Muscle of back (tissue), 11 donors: ENCODE results near the gene LRRC34. TPM values are rescaled to one million over a fixed set of nuclear protein-coding genes. Genes with fewer than 3 reads are reported as not detected.
A peak's percentile ranks its signal among the peaks of the same experiment; 100 is the strongest.

Experiments used
- DNase-seq, 3 donors: peaks; one replicate each; pipeline versions ENCODE4 v3.0.0 to v3.0.0-alpha.2; 2013
- polyA plus RNA-seq, 10 donors: library from polyadenylated mRNA; unstranded; fragments of 120-200 nt; gene quantifications; one replicate each; pipeline ENCODE4 v1.2.1, GENCODE V29; 2013; ENCODE audit not compliant: insufficient read length in 10 of 10

The LRRC34 gene
- polyA plus RNA-seq, 10 donors, result 3.2 to 10.6 (median 4.3) TPM

DNA sequence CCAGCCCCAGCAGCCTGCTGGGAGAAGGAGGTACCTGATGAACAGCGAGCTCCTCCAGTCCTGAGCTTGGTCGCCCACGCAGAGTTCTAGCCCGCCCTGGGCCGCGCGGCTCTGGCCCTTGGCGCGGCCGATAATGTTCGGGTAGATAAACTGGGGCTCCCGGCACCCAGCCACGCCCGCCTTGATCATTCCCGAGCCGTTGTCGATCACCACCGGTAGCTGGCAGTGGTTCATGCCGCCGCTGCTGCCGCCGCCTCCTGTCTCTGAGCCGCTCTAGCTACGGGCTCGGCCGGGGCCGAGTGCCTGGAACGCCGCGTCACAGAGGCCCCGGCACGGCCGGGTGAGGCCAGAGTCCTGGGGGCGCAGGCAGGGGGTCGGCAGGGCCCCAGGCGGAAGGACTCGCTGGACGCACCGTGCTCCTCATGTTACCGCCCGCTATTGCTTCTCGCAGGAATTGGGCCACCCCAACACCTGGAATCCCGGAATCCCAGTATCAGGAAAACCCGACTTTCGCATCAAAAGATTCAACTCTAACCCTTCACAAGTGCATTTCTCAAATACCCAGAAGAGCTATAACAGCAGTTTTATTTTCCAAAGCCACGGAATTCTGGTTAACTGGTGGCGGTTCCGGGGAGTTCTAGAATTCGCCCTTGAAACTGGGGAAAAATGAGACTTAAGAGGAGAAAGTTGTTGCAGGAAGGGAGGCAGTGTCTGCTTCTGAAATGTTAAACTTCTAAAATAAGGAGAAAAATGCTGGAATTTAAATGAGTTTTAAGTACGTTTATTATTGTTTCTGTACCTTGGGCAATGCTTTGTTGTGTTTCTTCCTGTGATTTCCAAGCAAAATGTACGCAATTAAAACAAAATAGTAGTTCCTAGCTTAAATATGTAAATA, 43.2 kb downstream of the LRRC34 start, which contains the start of gene ACTRT3:
Gene ACTRT3, minus strand, starts transcription at position 275 of the 895 bp plus-strand sequence. Its CDS starts 41 bp downstream, at position 234.
- peak; percentile 54 to 90 (median 75) for DNase-seq

DNA sequence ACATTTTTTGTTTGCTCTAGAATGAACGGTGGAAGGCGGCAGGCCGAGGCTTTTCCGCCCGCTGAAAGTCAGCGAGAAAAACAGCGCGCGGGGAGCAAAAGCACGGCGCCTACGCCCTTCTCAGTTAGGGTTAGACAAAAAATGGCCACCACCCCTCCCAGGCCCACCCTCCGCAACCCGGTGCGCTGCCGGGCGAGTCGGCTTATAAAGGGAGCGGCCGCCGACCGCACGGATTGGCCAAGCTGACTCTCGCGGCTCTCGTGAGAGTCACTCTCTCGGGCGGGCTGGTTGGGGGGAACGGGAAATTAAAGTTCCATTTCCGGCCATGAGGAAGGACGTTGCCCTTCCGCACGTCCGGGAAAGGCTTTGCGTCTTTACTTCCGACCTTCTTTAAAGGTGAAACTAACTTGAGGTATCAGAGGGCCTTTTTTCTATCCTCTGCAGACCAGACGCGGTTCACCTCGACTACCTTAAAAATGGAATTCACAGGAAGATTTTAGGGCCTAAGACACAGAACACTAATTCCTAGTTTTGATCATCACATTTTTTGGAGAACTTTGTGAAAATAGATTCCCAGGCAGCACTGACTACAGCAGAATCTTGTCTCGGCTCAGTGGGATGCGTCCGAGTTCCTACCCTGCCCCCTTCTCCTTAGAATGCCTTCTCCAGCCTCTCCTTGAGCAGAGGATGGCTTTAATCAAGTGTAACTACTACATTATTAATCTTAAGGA, 47.7 kb downstream of the LRRC34 start, which contains the start of gene TERC:
Gene TERC, minus strand, starts transcription at position 179 of the 731 bp plus-strand sequence.
- DNase-seq, result peak; percentile 93 to 97 (median 96)

DNA sequence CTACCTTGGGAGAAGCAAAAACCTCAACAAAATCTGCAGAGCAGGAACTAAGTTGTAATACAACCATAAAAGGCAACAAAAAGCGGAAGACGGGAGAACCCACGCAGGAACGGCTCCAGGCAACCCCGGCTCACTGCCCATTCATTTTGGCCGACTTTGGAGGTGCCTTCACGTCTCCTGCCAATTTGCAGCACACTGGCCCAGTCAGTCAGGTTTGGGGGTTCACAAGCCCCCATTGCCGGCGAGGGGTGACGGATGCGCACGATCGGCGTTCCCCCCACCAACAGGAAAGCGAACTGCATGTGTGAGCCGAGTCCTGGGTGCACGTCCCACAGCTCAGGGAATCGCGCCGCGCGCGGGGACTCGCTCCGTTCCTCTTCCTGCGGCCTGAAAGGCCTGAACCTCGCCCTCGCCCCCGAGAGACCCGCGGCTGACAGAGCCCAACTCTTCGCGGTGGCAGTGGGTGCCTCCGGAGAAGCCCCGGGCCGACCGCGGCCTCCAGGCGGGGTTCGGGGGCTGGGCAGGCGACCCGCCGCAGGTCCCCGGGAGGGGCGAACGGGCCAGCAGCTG, 48.3 kb downstream of the LRRC34 start:
- DNase-seq, result peak; percentile 33 to 90 (median 74)

DNA sequence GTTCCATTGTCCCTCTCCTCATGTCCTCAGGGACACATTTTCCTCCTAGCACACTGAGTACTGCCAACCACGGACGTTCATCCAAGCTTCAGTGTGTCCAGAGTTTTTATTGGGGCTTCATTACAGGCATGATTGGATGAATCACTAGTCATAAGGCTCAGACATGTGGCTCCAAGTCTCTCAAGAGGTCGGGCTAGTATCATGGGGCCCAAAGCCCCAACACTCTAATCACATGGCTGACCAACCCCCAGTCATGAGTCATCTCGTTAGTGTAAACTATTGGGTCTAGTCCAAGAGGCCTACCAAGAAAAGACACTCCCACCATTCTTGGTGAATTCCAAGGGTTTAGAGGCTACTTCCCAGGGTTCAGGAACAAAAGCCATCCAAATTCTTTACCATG, 52.2 kb downstream of the LRRC34 start:
- no peak for DNase-seq

DNA sequence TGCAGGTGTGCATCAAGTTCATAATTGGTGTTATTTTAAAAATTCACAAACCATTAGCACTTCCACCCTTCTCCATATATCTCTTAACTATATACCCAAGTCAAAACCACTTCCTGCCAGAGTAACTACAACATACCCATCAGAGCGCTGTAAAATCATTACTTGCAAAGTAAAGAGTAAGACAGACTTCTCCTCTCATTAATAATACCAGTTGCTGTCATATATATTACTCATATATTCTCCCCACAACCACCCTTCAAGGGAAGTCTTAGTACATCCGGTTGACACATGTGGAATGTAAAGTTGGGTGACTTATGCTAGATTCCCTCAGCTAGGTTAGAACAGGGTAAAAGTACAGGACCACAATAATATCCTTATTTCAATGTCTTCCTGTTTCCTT, 53.4 kb downstream of the LRRC34 start:
- no peak for DNase-seq

DNA sequence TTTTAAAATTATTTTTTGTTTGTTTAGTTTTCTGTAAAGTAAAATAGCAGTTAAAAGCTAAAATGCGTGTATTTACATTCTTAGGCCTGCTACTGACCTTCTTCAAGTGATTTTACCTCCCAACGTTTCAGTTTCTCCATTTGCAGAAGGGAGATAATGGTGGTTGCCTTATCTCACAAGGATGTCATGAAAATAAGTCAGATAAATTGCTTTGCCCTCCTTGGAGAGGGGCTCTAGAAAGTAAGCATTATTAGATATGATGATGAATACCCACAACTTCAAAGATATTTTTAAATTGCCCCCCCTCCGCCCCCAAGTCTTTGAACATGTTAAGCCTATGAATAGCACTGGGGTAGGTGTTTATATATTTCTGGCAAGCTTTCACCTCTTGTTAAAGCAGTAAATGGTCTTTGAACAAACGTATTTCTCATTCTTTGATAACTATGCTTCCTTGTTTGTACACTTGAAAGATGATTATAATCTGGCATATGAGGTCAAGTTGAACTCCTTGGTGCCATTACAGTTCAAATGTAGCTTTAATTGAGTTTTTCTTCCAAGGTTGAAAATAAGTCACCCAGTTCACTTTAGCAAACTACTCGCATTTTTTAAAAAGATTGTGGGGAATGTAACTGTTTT, 54.2 kb downstream of the LRRC34 start:
- DNase-seq, result no peak

DNA sequence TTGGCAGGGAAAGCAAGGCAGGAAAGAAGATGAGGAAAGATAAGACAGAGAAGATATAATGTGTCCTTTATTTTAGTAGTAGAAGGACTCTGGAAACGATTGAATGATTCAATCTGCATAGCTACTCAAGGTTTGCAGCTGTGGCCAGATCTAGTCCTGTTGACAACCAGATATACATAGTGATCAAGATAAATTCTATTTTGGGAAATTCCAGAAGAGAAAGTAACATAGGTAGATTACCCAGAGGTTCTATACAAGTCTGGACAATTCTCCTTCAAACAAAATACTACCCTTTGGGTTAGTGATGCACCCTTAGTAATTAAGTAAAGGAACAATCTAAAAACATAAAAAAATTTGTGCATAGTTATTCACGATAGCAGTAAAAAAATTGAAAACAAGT, 57.2 kb downstream of the LRRC34 start:
- DNase-seq, result no peak

DNA sequence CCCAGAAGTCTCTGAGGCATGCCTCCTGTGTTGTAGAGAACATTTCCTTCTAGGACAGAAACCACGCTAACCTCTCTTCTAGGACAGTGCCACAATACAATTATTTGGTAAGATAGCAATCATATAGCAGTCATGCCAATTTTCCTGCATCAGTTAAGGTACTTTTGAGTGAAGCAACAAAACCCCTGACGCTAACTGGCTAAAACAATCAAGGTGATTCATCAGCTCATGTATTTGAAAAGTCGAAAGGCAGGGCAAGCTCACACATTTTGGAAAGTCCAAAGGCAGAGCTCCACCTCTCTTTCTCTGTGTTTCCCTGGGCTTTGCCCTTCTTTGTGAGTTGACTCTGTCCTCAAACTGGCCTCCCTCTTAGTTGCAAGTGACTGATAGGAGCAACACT, 58.0 kb downstream of the LRRC34 start:
- no peak for DNase-seq

DNA sequence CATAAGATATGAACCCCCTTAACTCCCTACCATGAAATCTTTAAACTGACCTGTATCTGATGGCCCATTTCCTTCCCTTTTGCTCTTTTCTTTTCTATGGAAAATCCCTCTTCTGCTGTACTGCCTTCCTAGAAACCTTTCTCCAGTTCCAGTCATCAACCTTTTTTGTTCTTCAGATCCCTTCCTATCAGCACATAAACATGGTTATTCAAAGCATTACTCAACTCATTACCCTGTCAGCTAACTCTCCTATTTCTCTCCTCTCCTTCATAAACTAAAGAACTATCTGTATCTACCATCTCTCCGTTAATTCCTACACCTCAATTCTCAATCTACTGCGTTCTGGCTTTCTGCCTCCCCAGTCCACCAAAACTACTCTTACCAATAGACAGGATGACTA, 60.8 kb downstream of the LRRC34 start:
- DNase-seq, result no peak

DNA sequence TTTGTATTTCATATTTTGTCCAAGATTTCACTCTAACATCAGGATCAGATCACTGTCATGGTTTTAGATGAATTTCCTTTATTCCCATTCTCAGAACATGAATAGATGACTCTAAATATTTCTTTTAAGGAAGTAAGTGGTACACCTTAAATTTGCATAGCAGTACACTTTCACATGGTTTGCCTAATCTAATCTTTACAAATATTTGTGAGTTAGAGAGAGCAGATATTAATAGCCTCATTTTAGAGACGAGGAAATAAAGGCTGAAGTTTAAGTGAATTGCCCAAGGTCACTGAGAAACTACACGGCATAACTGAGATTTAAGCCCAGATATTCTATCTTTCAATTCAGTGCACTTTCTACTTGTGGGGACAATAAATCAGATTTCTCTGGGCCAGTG, 62.0 kb downstream of the LRRC34 start:
- no peak for DNase-seq

DNA sequence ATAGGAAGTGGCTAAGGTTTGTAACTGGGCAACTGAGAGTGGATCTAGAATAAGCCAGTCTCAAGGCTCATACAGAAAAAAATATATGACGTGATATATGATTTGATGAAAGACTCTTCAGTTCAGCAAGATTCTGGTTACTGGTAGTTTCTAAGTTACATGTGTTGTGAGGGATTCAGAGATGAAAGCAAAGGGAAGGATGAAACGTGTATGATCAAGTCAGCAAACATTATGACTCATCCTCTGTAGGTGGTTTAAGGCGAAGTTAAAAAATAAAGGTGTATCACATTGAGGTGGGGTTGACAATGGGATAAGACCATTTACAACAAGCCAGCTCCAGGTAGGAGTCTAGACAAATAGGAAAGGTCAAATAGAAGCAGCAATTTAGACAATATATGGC, 64.0 kb downstream of the LRRC34 start:
- DNase-seq, result no peak

DNA sequence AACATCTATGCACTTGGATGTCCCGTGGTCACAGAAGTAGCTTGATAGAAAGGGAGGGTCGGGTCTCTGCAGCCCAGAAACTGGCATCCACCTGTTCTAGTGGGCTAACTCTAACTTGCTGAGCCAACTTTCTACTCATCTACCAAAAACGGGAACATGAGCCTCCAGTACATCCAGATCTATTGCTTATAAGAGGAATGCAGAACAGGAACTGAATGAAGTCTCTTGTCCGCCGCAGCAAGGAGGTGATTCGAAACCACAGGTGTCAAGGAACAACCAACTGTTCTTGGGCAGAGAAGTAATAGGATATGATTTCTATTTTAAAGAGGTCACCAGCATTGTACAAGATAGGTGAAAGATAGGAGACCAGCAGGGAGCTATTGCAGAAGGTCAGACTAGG, 65.8 kb downstream of the LRRC34 start:
- DNase-seq, result no peak

DNA sequence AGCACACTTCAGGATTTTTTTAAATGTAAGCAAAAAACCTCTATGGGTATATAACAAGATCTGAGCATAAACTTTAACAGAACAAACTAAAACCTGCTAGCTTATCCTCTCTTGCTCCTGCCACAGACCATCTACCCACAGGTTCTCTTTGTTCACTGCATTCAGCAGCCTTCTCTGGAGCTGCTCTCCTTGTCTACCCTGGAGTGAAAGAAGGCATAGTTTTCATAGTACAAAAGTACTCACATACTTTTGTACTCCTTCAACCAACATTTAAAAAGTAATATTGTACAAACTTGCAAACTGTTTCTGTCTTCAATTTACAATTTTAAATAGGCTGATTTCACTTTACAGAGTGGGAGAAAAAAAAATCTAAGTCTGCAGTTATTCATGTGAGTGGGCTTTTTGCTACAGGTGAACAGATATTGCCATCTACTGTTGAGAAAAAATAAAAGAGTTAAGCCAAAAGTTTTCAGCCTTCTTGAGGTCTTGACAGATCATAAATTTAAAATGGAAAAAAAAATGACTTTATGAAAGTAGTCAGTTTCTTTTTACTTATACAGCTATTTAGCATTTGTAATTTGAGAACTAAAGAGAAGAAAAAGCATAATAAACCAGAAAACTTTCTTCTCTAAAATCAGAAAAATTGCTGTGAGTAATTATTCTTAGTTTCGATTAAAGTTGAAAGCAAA, 68.2 kb downstream of the LRRC34 start:
- peak in 1 of 3 donors; percentile 17 for DNase-seq

Other genes starting within 250 kb of the LRRC34 start
- gene MECOM, start 149.2 kb downstream of the LRRC34 start, polyA plus RNA-seq, result 10 to 100 TPM; 10.4 to 18.2 (median 13.5) TPM
- under 1 TPM in 4 of 10 donors, not detected in 6; 0.46 to 0.66 (median 0.51) TPM for gene TERC, start 47.8 kb downstream of the LRRC34 start, polyA plus RNA-seq
- gene ACTRT3, start 43.3 kb downstream of the LRRC34 start, polyA plus RNA-seq, result 1 to 10 TPM; 1.9 to 4.0 (median 3.2) TPM
- gene MYNN, start 39.5 kb downstream of the LRRC34 start, polyA plus RNA-seq, result 10 to 100 TPM; 18.3 to 24.8 (median 21.8) TPM
- gene LRRIQ4, start within 50 bp of the LRRC34 start, polyA plus RNA-seq, result under 1 TPM in 4 of 10 donors, not detected in 6; 0.08 to 0.26 (median 0.13) TPM
- not detected for gene LRRC31, start 57.0 kb upstream of the LRRC34 start, polyA plus RNA-seq
- gene SAMD7, start 98.7 kb upstream of the LRRC34 start, polyA plus RNA-seq, result not detected
- 10 to 100 TPM; 76.8 to 91.9 (median 81.3) TPM for gene SEC62, start 153.9 kb upstream of the LRRC34 start, polyA plus RNA-seq
- 1 to 10 TPM; 1.8 to 3.8 (median 2.6) TPM for gene GPR160, start 225.1 kb upstream of the LRRC34 start, polyA plus RNA-seq